NOMO-1 treated with DMSO at 0.1 percent for 48 hours (cell line): Measurements from ENCODE around the gene NTRK2.

Experiments used
- DNase-seq: peaks from one replicate; lab custom pipeline; 2025; ENCODE audit not compliant: unreplicated experiment; lab: John Stamatoyannopoulos, UW

NTRK2 gene

GRCh38 chr9:84845956-84846900, 176.7 kb downstream of the NTRK2 start:
- no peak for DNase-seq

GRCh38 chr9:84846906-84847305, 177.4 kb downstream of the NTRK2 start:
- DNase-seq: no peak

DNA sequence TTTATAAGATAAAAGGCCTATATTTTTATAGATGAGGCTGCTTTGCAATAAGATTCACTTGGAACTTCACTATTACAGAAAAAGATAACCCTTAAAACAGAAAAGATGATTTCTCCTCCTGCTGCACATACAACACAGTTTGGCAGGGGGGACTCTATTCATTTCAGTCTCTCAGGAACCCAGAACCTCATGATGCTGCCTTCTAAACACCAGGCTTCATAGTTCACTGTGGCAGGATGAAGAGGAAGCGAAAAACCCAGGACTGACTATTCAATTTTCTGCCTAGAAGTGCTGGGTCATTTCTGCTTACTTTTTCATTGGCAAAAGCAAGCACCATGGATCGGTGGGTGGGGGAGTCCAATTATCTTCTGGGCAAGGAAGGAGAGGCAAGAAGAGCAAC, 179.5 kb downstream of the NTRK2 start:
- no peak for DNase-seq

GRCh38 chr9:84850830-84851392, 181.4 kb downstream of the NTRK2 start:
- DNase-seq: no peak

GRCh38 chr9:84851935-84852585, 182.5 kb downstream of the NTRK2 start:
- DNase-seq: no peak

DNA sequence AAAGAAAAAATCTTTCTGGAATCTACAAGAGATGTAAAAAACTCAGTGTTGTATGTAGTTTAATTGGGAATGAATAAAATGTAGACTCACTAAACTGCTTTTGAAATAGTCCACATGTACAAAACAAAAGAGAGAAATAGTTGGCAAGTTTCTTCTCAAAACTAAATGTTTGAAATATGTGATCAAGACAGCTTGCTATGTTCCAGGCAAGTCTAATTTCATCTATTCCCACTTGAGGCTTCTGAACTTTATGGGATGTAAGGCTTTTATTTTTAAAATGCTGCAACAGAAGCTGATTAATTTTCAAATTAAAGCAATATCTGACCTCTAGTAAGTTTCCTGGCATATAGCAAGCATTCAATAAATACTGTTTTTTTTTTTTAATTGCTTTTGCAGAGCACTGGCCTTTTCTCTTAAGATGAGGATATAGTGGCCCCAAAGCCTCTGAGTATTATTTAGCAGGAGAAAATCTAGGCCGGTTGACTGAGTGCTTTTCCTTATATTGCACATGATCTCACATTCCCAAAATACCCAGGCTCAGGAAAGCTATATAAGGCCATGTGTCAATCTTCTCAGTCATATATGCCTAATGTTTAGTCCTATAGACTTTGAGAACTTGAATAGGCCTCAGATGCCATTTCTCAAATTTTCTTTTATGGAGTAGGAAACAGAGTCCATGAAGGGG, 183.2 kb downstream of the NTRK2 start:
- DNase-seq: no peak

- DNase-seq: no peak
These were observed 186.7 kb downstream of the NTRK2 start for GRCh38 chr9:84856181-84856632.

DNA sequence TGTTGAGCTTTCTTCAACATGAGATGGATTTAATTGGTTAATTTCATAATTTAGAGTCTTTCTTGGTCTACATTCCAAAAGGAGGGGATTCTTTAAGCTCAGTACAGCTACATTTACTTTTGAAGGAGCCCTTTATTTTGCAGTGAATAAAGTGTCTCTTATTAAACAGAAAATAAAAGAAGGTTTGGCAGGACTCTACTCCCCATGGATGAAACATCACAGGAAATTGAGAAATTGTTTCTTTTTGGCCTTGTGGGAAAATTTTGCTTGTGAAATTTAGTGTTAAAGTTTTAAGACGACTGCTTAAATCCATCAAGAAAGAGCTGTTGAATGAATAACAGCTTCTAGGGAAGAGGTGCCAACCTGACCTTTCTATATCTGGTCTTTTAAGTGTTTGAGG, 187.7 kb downstream of the NTRK2 start:
- DNase-seq: no peak

DNA sequence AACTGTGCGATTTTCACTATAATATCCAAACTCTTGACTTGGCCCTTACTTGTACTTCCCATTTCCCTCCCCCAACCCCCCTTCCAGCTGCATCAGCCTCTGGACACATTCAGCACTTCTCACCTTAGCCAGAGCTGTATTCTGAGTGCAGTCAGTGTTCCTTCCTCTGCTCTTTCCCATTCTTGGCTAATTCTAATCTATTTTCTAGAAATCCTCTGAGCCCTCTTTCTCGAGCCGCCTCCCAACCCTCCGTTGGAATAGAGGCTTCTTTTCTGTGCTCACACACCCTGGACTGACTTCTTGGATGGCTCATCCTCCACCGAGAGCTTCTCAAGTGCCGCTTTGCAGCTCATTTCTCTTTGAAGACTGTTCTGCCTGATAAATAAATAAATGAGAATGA, 188.8 kb downstream of the NTRK2 start:
- no peak for DNase-seq

GRCh38 chr9:84860249-84861115, 191.0 kb downstream of the NTRK2 start:
- no peak for DNase-seq

- DNase-seq: no peak
These were observed 191.9 kb downstream of the NTRK2 start for GRCh38 chr9:84861455-84861854.

- DNase-seq: no peak
These were observed 192.8 kb downstream of the NTRK2 start for GRCh38 chr9:84862308-84862707.

DNA sequence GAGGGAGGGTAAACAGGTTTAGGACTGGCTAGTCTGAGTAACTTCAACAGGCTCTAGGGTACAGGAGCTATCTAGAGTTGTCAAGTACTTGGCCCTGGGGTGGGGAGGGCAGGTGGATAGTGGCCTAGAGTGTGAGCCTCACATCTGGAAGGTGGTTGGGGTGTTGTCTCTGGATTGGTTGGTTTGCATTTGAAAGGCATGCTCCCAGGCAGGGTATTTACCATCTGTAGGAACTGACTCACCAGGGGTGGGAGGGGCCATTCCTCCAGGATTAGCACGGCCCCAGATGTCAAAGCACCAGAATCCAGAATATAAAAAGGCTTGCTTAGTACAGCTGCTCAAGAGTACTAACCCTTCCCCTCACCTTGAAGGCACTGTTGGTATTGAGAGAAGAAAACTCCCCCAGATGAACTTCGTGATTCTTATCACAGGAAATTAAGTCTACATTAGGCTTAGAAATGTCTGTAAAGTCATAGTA, 193.3 kb downstream of the NTRK2 start:
- DNase-seq: no peak

DNA sequence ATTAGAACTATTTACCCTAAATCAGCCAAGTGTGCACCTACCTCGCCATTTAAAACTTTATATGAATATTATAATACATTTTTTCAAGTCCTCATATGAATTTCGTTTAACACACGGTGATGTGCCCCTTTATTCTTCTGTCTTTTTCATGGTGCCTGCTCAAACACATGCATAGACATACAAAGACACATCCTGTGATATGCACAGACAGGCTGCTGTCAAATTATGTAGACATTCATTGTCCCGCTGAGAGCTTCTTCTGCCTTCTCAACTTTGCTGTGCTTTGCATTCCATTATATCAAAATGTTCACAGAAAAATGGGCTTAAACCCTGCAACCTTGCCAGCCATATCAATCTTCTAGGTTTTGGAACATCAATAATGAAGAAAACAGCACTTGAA, 193.8 kb downstream of the NTRK2 start:
- no peak for DNase-seq

- DNase-seq: no peak
These were observed 197.1 kb downstream of the NTRK2 start for GRCh38 chr9:84866396-84867175.

DNA sequence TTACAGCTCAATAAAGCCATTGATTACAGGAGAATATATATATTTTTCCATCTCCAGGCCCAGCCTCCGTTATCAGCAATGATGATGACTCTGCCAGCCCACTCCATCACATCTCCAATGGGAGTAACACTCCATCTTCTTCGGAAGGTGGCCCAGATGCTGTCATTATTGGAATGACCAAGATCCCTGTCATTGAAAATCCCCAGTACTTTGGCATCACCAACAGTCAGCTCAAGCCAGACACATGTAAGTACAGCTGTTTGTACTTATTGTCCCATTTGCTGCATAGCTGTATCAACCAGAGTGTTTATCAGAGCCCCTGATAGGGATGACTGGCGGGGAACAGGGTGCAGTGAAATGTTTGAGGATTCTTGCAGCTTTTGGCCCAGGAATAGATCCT, 197.7 kb downstream of the NTRK2 start:
- no peak for DNase-seq

- no peak for DNase-seq
These were observed 199.6 kb downstream of the NTRK2 start for GRCh38 chr9:84869091-84869490.

DNA sequence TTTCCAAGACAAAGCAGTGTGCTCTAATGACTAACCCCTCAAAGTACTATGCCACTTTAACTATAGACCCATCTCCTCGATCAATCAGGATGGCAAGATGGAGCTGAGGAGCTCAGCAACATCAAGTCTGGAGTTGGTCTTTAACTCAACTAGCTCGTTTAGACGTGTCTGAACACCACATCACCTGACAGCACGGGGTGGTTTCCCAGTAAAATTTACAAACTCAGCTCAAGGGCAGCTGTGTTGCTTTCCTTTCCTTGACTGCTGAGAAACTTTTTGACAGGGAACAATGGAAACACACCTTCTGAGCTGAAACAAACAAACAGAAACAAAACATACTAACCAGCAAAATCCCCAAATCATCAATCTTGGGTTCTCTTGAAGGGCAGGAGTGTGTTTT, 202.5 kb downstream of the NTRK2 start:
- DNase-seq: no peak

- DNase-seq: no peak
These were observed 204.5 kb downstream of the NTRK2 start for GRCh38 chr9:84874022-84874421.

- DNase-seq: no peak
These were observed 205.1 kb downstream of the NTRK2 start for GRCh38 chr9:84874596-84874995.
